Measurements from ENCODE around the gene PIKFYVE.
"Not testable (repeated sequence)": the region's sequence is repeated elsewhere in the genome, so short reads cannot be mapped to it uniquely, and the experiment has no call there.

PIKFYVE gene

GRCh38 chr2:208265801-208266552 is at the start of gene PIKFYVE:
PIKFYVE (plus strand) TSS chr2:208266255; CDS start chr2:208271520, 5,265 bp downstream.
- in situ Hi-C loops (cut with HindIII; ENCODE audit: low sequenced_read_pairs): no loop called here

- in situ Hi-C loops (cut with HindIII; ENCODE audit: low sequenced_read_pairs): not testable (repeated sequence)
Observed at GRCh38 chr2:208221873-208222272, 44.2 kb upstream of the PIKFYVE start.

GRCh38 chr2:208222351-208222750 is 43.7 kb upstream of the PIKFYVE start:
- in situ Hi-C loops (cut with HindIII; ENCODE audit: low sequenced_read_pairs): no loop called here

- in situ Hi-C loops (cut with HindIII; ENCODE audit: low sequenced_read_pairs): no loop called here
Observed at GRCh38 chr2:208224802-208225201, 41.3 kb upstream of the PIKFYVE start.

- in situ Hi-C loops (cut with HindIII; ENCODE audit: low sequenced_read_pairs): no loop called here
Observed at GRCh38 chr2:208227581-208228232, 38.3 kb upstream of the PIKFYVE start.

- in situ Hi-C loops (cut with HindIII; ENCODE audit: low sequenced_read_pairs): no loop called here
Observed at GRCh38 chr2:208228476-208228875, 37.6 kb upstream of the PIKFYVE start.

GRCh38 chr2:208234786-208235185 is 31.3 kb upstream of the PIKFYVE start:
- in situ Hi-C loops (cut with HindIII; ENCODE audit: low sequenced_read_pairs): no loop called here

GRCh38 chr2:208235860-208236259 is 30.2 kb upstream of the PIKFYVE start:
- in situ Hi-C loops (cut with HindIII; ENCODE audit: low sequenced_read_pairs): no loop called here

- in situ Hi-C loops (cut with HindIII; ENCODE audit: low sequenced_read_pairs): no loop called here
Observed at GRCh38 chr2:208239770-208240493, 26.1 kb upstream of the PIKFYVE start.

GRCh38 chr2:208240619-208241209 is 25.3 kb upstream of the PIKFYVE start:
- in situ Hi-C loops (cut with HindIII; ENCODE audit: low sequenced_read_pairs): no loop called here

- in situ Hi-C loops (cut with HindIII; ENCODE audit: low sequenced_read_pairs): no loop called here
Observed at GRCh38 chr2:208244422-208244821, 21.6 kb upstream of the PIKFYVE start.

- in situ Hi-C loops (cut with HindIII; ENCODE audit: low sequenced_read_pairs): no loop called here
Observed at GRCh38 chr2:208245746-208246145, 20.3 kb upstream of the PIKFYVE start.

- in situ Hi-C loops (cut with HindIII; ENCODE audit: low sequenced_read_pairs): no loop called here
Observed at GRCh38 chr2:208248601-208249000, 17.5 kb upstream of the PIKFYVE start.

- in situ Hi-C loops (cut with HindIII; ENCODE audit: low sequenced_read_pairs): no loop called here
Observed at GRCh38 chr2:208249296-208249695, 16.8 kb upstream of the PIKFYVE start.

GRCh38 chr2:208250388-208250787 is 15.7 kb upstream of the PIKFYVE start:
- in situ Hi-C loops (cut with HindIII; ENCODE audit: low sequenced_read_pairs): no loop called here

GRCh38 chr2:208251098-208251497 is 15.0 kb upstream of the PIKFYVE start:
- in situ Hi-C loops (cut with HindIII; ENCODE audit: low sequenced_read_pairs): no loop called here

GRCh38 chr2:208252716-208253492 is 13.2 kb upstream of the PIKFYVE start:
- in situ Hi-C loops (cut with HindIII; ENCODE audit: low sequenced_read_pairs): no loop called here

- in situ Hi-C loops (cut with HindIII; ENCODE audit: low sequenced_read_pairs): no loop called here
Observed at GRCh38 chr2:208253600-208254117, 12.4 kb upstream of the PIKFYVE start.

- in situ Hi-C loops (cut with HindIII; ENCODE audit: low sequenced_read_pairs): no loop called here
Observed at GRCh38 chr2:208254118-208254870, 11.8 kb upstream of the PIKFYVE start.

Data from endothelial cell of hepatic sinusoid (primary cell).